HEK293 (cell line): ENCODE measurements around the gene POC1B.

ENCODE experiments used
- CTCF ChIA-PET: fragments of 350-600 bp; formaldehyde crosslinking; extraction: SDS; loops from one replicate; lab custom pipeline; 2021; ENCODE audit warnings: antibody characterized with exemption; lab: Yijun Ruan, JAX
- POLR2A ChIA-PET: fragments of 300-600 bp; formaldehyde crosslinking; extraction: SDS; loops from one replicate; lab custom pipeline; 2020; ENCODE audit warnings: antibody characterized with exemption, inconsistent platforms; lab: Yijun Ruan, JAX
- H3K27ac ChIP-seq: fragments of 200-500 bp; sonication (Bioruptor generic); 2 replicates; pipeline ENCODE4 v1.5.1; 2014; ENCODE audit warnings: low read depth, low read length, control low read depth, inconsistent platforms; ENCODE audit errors: extremely low read depth
- H3K36me3 ChIP-seq, 2 experiments: fragments of 200-500 bp in 1 of 2; sonication (Bioruptor generic) in 1 of 2; 1 replicate in 1 of 2; 2 replicates in 1 of 2; pipeline ENCODE4 v1.5.1; 2014 to 2017; ENCODE audit warnings: inconsistent platforms in 2 of 2, low read length in 2 of 2; ENCODE audit not compliant: control insufficient read depth in 2 of 2, insufficient read depth in 1 of 2
- H3K4me1 ChIP-seq: fragments of 200-500 bp; sonication (Bioruptor generic); 2 replicates; pipeline ENCODE4 v1.5.1; 2014; ENCODE audit warnings: mild to moderate bottlenecking, low read length, inconsistent platforms; ENCODE audit not compliant: control insufficient read depth, insufficient read depth
- H3K4me3 ChIP-seq: 2 replicates; pipeline ENCODE4 v1.5.1; 2011; ENCODE audit warnings: low read depth, mild to moderate bottlenecking, control low read depth, low read length, moderate library complexity
- H3K9me3 ChIP-seq: fragments of 200-500 bp; sonication (Bioruptor generic); 2 replicates; pipeline ENCODE4 v1.5.1; 2014; ENCODE audit warnings: low read depth, low read length, inconsistent platforms; ENCODE audit not compliant: control insufficient read depth, insufficient read depth
- KLF9 ChIP-seq: fragments of 450-650 bp; formaldehyde crosslinking; IDR thresholded peaks from 2 replicates; pipeline ENCODE4 v1.5.1; 2016; ENCODE audit warnings: missing biosample characterization, missing genetic modification characterization, low read depth
- MEIS1 ChIP-seq: sonication (generic); formaldehyde crosslinking; IDR thresholded peaks from 2 replicates; pipeline ENCODE4 v1.8.1; 2022; ENCODE audit warnings: missing genetic modification reagents, mild to moderate bottlenecking, borderline replicate concordance
- RBAK ChIP-seq: fragments of 450-650 bp; formaldehyde crosslinking; IDR thresholded peaks from 2 replicates; pipeline ENCODE4 v1.5.1; 2016; ENCODE audit warnings: missing biosample characterization, missing genetic modification characterization
- SALL2 ChIP-seq: fragments of 450-650 bp; formaldehyde crosslinking; IDR thresholded peaks from 2 replicates; pipeline ENCODE4 v1.5.0; 2017; ENCODE audit warnings: missing biosample characterization, mild to moderate bottlenecking, missing genetic modification characterization, borderline replicate concordance
- SETDB1 ChIP-seq: IDR thresholded peaks from one replicate; pipeline ENCODE4 v1.6.1; 2017; ENCODE audit warnings: mild to moderate bottlenecking, low read length, moderate library complexity, mixed read lengths; ENCODE audit not compliant: insufficient read length
- ZNF24 ChIP-seq: fragments of 450-650 bp; formaldehyde crosslinking; IDR thresholded peaks from 2 replicates; pipeline ENCODE4 v1.5.1; 2016; ENCODE audit warnings: missing biosample characterization, missing genetic modification characterization
- ZNF292 ChIP-seq: fragments of 450-650 bp; formaldehyde crosslinking; IDR thresholded peaks from 2 replicates; pipeline ENCODE4 v1.5.1; 2016; ENCODE audit warnings: low read depth, missing biosample characterization, missing genetic modification characterization, borderline replicate concordance
- ZNF311 ChIP-seq: fragments of 450-650 bp; formaldehyde crosslinking; IDR thresholded peaks from 2 replicates; pipeline ENCODE4 v1.5.1; 2017; ENCODE audit warnings: missing biosample characterization, missing genetic modification characterization, borderline replicate concordance
- ZNF354C ChIP-seq: fragments of 450-650 bp; formaldehyde crosslinking; IDR thresholded peaks from 2 replicates; pipeline ENCODE4 v1.5.1; 2016; ENCODE audit warnings: missing biosample characterization, missing genetic modification characterization, low read depth, borderline replicate concordance
- ZNF37A ChIP-seq: fragments of 450-650 bp; IDR thresholded peaks from 2 replicates; pipeline ENCODE4 v1.5.1; 2018; ENCODE audit warnings: missing biosample characterization, missing genetic modification characterization
- ZNF48 ChIP-seq: fragments of 450-650 bp; formaldehyde crosslinking; IDR thresholded peaks from 2 replicates; pipeline ENCODE4 v1.5.1; 2016; ENCODE audit warnings: missing biosample characterization, missing genetic modification characterization
- ZNF529 ChIP-seq: fragments of 450-650 bp; formaldehyde crosslinking; IDR thresholded peaks from 2 replicates; pipeline ENCODE4 v1.5.1; 2017; ENCODE audit warnings: missing genetic modification characterization, missing biosample characterization; ENCODE audit not compliant: insufficient replicate concordance
- ZNF548 ChIP-seq: fragments of 450-650 bp; formaldehyde crosslinking; IDR thresholded peaks from 2 replicates; pipeline ENCODE4 v1.5.1; 2016; ENCODE audit warnings: missing biosample characterization, missing genetic modification characterization
- ZNF600 ChIP-seq: fragments of 450-650 bp; formaldehyde crosslinking; IDR thresholded peaks from 2 replicates; pipeline ENCODE4 v1.5.1; 2016; ENCODE audit warnings: missing biosample characterization, missing genetic modification characterization
- ZNF654 ChIP-seq: fragments of 450-650 bp; formaldehyde crosslinking; IDR thresholded peaks from 2 replicates; pipeline ENCODE4 v1.5.1; 2016; ENCODE audit warnings: low read depth, missing biosample characterization, missing genetic modification characterization
- ZNF776 ChIP-seq: fragments of 450-650 bp; formaldehyde crosslinking; IDR thresholded peaks from 2 replicates; pipeline ENCODE4 v1.5.0; 2017; ENCODE audit warnings: missing biosample characterization, missing genetic modification characterization, borderline replicate concordance
- ZSCAN30 ChIP-seq: fragments of 450-650 bp; IDR thresholded peaks from 2 replicates; pipeline ENCODE4 v1.5.1; 2018; ENCODE audit warnings: missing biosample characterization, mild to moderate bottlenecking, missing genetic modification characterization, moderate library complexity
- TF ChIP-seq, protein P1 (sequence below): fragments of 450-650 bp; formaldehyde crosslinking; IDR thresholded peaks from 2 replicates; pipeline ENCODE4 v1.5.1; 2016; ENCODE audit warnings: missing biosample characterization, missing genetic modification characterization
- TF ChIP-seq, protein P2 (sequence below): fragments of 450-650 bp; formaldehyde crosslinking; IDR thresholded peaks from 2 replicates; pipeline ENCODE4 v1.5.1; 2016; ENCODE audit warnings: missing biosample characterization, missing genetic modification characterization
- TF ChIP-seq, protein P3 (sequence below): fragments of 450-650 bp; formaldehyde crosslinking; IDR thresholded peaks from 2 replicates; pipeline ENCODE4 v1.5.1; 2016; ENCODE audit warnings: missing biosample characterization, missing genetic modification characterization
- TF ChIP-seq, protein P4 (sequence below): fragments of 450-650 bp; IDR thresholded peaks from 2 replicates; pipeline ENCODE4 v1.5.1; 2018; ENCODE audit warnings: missing biosample characterization, missing genetic modification characterization
- TF ChIP-seq, protein P5 (sequence below): fragments of 450-650 bp; formaldehyde crosslinking; IDR thresholded peaks from 2 replicates; pipeline ENCODE4 v1.5.1; 2017; ENCODE audit warnings: missing biosample characterization, missing genetic modification characterization

The POC1B gene

DNA sequence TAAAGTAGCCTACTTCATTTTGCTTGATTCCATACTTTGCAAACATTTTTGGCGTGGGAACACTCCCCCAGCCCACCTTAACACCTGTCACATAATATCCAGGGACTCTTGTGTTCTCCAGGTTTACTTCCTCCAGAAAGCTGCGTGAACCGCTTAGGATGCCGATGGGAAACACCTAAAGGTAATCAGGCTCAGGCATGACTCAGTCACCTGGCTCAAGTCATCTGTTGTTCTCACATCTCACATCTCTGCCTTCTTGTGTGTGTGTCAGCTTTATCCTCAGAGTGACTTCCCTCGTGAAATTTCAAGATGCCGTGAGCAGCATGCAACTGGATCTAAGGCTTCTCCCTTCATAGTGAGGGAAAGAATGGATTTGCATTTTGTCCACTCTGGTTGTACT, 125.4 kb downstream of the POC1B start:
- Histone ChIP-seq H3K4me3 (no peak overlapping the region), H3K36me3 (no peaks in the 10 kb centered on the region), H3K4me1 (no peaks in the 10 kb centered on the region), H3K9me3 (no peaks in the 10 kb centered on the region), H3K27ac (no peak overlapping the region)
- TF ChIP-seq ZNF776 (tag by site-specific recombination) (no peak), ZNF37A (tag by site-specific recombination) (no peak)
- TF ChIP-seq, protein P1, sequence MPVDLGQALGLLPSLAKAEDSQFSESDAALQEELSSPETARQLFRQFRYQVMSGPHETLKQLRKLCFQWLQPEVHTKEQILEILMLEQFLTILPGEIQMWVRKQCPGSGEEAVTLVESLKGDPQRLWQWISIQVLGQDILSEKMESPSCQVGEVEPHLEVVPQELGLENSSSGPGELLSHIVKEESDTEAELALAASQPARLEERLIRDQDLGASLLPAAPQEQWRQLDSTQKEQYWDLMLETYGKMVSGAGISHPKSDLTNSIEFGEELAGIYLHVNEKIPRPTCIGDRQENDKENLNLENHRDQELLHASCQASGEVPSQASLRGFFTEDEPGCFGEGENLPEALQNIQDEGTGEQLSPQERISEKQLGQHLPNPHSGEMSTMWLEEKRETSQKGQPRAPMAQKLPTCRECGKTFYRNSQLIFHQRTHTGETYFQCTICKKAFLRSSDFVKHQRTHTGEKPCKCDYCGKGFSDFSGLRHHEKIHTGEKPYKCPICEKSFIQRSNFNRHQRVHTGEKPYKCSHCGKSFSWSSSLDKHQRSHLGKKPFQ (tag by site-specific recombination) = no peak
- POLR2A ChIA-PET = no interaction called here
- CTCF ChIA-PET = no interaction called here

DNA sequence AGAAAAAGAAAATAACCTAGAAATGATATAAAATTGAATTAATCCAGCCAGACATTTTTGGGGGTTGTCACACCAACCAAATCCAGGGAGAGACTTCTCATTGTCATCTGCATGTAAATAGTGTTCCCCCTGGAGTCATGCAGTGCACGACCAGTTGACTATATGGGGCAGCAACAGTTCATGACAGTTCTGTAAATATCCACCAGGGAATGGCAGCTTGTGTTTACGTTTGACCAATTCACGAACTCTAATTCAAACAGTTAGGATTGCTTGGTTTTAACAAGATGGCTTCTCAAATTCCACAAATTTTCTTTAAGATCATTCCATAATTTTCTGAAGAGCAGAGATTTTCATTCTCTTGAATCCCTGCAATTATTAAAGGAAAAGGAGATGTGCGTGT, 130.1 kb downstream of the POC1B start:
- Histone ChIP-seq H3K9me3 (no peaks in the 10 kb centered on the region), H3K4me3 (no peak overlapping the region), H3K27ac (no peak overlapping the region), H3K36me3 (no peaks in the 10 kb centered on the region), H3K4me1 (no peaks in the 10 kb centered on the region)
- CTCF ChIA-PET = no interaction called here
- POLR2A ChIA-PET = no interaction called here
- TF ChIP-seq, protein P2, sequence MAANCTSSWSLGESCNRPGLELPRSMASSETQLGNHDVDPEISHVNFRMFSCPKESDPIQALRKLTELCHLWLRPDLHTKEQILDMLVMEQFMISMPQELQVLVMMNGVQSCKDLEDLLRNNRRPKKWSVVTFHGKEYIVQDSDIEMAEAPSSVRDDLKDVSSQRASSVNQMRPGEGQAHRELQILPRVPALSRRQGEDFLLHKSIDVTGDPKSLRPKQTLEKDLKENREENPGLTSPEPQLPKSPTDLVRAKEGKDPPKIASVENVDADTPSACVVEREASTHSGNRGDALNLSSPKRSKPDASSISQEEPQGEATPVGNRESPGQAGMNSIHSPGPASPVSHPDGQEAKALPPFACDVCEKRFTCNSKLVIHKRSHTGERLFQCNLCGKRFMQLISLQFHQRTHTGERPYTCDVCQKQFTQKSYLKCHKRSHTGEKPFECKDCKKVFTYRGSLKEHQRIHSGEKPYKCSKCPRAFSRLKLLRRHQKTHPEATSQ (tag by site-specific recombination) = no peak
- TF ChIP-seq RBAK (tag by site-specific recombination) = no peak
- TF ChIP-seq ZNF529 (tag by site-specific recombination) = no peak
- TF ChIP-seq SETDB1 = no peak
- TF ChIP-seq, all 188 proteins: peak for 0

DNA sequence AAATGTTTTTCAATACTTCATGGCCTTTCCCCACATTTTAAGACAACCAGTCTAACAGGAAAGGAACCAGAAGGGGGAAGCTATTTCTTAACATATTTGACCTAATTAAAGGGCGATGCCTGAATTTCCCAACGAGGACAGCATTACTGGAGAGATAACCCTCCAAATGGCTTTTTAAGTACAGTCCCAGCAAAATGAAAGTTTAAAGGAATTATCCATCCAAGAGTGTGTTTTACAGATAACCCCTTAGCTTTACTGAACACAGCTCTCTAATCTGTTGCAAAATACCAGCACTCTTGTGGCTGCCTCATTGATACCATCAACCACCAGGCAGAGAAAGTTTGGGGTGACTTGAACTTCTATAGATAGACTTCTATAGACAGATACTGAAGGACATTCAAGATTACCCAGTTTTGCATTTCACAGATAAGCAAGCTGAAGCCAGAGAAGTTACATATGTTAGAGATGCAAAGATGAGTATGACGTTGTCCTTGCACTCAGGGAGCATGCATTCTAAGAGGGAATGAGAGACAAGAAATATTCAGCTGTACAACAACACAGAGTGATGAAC, 132.2 kb downstream of the POC1B start:
- POLR2A ChIA-PET = no interaction called here

DNA sequence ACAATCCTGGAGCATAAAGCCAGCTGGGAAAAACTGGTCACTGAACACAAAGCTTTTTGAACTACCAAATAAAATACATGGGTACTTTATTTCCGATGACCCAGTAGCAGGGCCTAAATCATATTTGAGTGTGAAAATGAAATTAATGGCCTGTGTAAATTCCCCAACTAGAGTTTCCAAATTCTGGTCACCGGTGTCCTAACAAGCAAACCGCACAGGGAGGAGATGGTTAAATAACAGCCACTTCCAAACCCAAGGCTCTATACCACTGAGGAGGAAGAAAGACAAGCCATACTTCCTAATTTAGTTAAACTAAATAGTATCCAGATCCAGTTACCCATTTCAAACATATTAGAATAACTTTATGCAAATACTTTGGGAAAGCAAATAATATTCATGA, 133.5 kb downstream of the POC1B start:
- TF ChIP-seq SETDB1 (no peak), KLF9 (no peak), SALL2 (tag by site-specific recombination) (no peak), ZSCAN30 (tag by site-specific recombination) (no peak), ZNF654 (tag by site-specific recombination) (no peak), MEIS1 (CRISPR knock-in tag) (no peak), ZNF24 (tag by site-specific recombination) (no peak), ZNF354C (no peak), ZNF311 (tag by site-specific recombination) (no peak), ZNF48 (no peak), ZNF600 (tag by site-specific recombination) (no peak), ZNF548 (tag by site-specific recombination) (no peak)
- TF ChIP-seq, protein P3, sequence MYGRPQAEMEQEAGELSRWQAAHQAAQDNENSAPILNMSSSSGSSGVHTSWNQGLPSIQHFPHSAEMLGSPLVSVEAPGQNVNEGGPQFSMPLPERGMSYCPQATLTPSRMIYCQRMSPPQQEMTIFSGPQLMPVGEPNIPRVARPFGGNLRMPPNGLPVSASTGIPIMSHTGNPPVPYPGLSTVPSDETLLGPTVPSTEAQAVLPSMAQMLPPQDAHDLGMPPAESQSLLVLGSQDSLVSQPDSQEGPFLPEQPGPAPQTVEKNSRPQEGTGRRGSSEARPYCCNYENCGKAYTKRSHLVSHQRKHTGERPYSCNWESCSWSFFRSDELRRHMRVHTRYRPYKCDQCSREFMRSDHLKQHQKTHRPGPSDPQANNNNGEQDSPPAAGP (tag by site-specific recombination) = no peak
- TF ChIP-seq, protein P4, sequence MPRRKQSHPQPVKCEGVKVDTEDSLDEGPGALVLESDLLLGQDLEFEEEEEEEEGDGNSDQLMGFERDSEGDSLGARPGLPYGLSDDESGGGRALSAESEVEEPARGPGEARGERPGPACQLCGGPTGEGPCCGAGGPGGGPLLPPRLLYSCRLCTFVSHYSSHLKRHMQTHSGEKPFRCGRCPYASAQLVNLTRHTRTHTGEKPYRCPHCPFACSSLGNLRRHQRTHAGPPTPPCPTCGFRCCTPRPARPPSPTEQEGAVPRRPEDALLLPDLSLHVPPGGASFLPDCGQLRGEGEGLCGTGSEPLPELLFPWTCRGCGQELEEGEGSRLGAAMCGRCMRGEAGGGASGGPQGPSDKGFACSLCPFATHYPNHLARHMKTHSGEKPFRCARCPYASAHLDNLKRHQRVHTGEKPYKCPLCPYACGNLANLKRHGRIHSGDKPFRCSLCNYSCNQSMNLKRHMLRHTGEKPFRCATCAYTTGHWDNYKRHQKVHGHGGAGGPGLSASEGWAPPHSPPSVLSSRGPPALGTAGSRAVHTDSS (tag by site-specific recombination) = no peak
- TF ChIP-seq, protein P5, sequence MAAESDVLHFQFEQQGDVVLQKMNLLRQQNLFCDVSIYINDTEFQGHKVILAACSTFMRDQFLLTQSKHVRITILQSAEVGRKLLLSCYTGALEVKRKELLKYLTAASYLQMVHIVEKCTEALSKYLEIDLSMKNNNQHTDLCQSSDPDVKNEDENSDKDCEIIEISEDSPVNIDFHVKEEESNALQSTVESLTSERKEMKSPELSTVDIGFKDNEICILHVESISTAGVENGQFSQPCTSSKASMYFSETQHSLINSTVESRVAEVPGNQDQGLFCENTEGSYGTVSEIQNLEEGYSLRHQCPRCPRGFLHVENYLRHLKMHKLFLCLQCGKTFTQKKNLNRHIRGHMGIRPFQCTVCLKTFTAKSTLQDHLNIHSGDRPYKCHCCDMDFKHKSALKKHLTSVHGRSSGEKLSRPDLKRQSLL (tag by site-specific recombination) = no peak
- Histone ChIP-seq H3K4me1 (no peaks in the 10 kb centered on the region), H3K36me3 (no peaks in the 10 kb centered on the region), H3K4me3 (no peak overlapping the region), H3K9me3 (no peaks in the 10 kb centered on the region), H3K27ac (no peak overlapping the region)
- ChIA-PET CTCF (no interaction called here), POLR2A (no interaction called here)

More for the DNA sequence above, 132.2 kb downstream of the POC1B start:
- CTCF ChIA-PET = no interaction called here
- no peak for TF ChIP-seq ZNF292 (tag by site-specific recombination)
- Histone ChIP-seq H3K4me3 (no peak overlapping the region), H3K27ac (no peak overlapping the region), H3K4me1 (no peaks in the 10 kb centered on the region), H3K9me3 (no peaks in the 10 kb centered on the region), H3K36me3 (no peaks in the 10 kb centered on the region)
